Gastrocnemius medialis (tissue), 4 donors: ENCODE measurements around the gene GLI3. TPM values are rescaled to one million over a fixed set of nuclear protein-coding genes. Genes with fewer than 3 reads are reported as not detected.

ENCODE experiments used
- ATAC-seq, 2 donors: fragments of 150-250 bp; one replicate each; pipeline ENCODE4 v1.9.1; 2016
- DNase-seq, 2 donors: peaks; one replicate each; pipeline ENCODE4 v3.0.0-alpha.2; 2019
- H3K27ac ChIP-seq, 4 donors: fragments of 200-600 bp; sonication (generic); 1 replicate in 1 of 4; 2 replicates in 3 of 4; pipeline ENCODE4 v1.5.1; 2016 to 2018; ENCODE audit warnings: mild to moderate bottlenecking in 2 of 4, moderate library complexity in 1 of 4
- H3K27me3 ChIP-seq, 3 donors: fragments of 200-600 bp; sonication (generic) in 2 of 3; 1 replicate in 1 of 3; 2 replicates in 2 of 3; pipeline versions ENCODE4 v1.5.1 to v1.6.0; 2016 to 2019; ENCODE audit warnings: mild to moderate bottlenecking in 1 of 3, moderate library complexity in 1 of 3
- H3K36me3 ChIP-seq, 2 donors: fragments of 200-600 bp; sonication (generic) in 1 of 2; one replicate each; pipeline ENCODE4 v1.5.1; 2017 to 2018
- H3K4me1 ChIP-seq, 2 donors: fragments of 200-600 bp; sonication (generic) in 1 of 2; one replicate each; pipeline ENCODE4 v1.5.1; 2016 to 2017; ENCODE audit warnings: mild to moderate bottlenecking in 2 of 2
- H3K4me3 ChIP-seq, 4 donors: fragments of 200-600 bp; sonication (generic) in 3 of 4; 1 replicate in 1 of 4; 2 replicates in 3 of 4; pipeline ENCODE4 v1.5.1; 2016 to 2019; ENCODE audit warnings: mild to moderate bottlenecking in 2 of 4
- H3K9me3 ChIP-seq, 3 donors: fragments of 200-600 bp; sonication (generic) in 2 of 3; 1 replicate in 1 of 3; 2 replicates in 2 of 3; pipeline ENCODE4 v1.5.1; 2016 to 2019
- POLR2A ChIP-seq, 2 donors: fragments of 450-650 bp; IDR thresholded peaks; one replicate each; pipeline ENCODE4 v1.6.1; 2017; ENCODE audit warnings: antibody characterized with exemption in 2 of 2, mild to moderate bottlenecking in 2 of 2, moderate library complexity in 2 of 2
- in situ Hi-C, 4 donors: fragments of 200-750 bp; cut with MboI; loops; one replicate each; pipeline versions ENCODE4 v1.15.0 to v1.8.0; 2017; ENCODE audit warnings: low sequenced_read_pairs in 4 of 4
- intact Hi-C: fragments of 100-400 bp; cut with DNase I; formaldehyde crosslinking; loops from one replicate; pipeline ENCODE4 v1.15.1; 2023; ENCODE audit warnings: low total_unique reads
- total RNA-seq, 4 donors: library from RNA; depleted of rRNA; stranded (reverse); fragments of >200 nt; gene quantifications; one replicate each; pipeline versions ENCODE4 v1.1.0 to v1.2.3, GENCODE V29; 2016
- TF ChIP-seq, protein P1 (sequence below), 5 experiments: fragments of 450-650 bp in 3 of 5; fragments of 200-600 bp in 2 of 5; sonication (generic) in 2 of 5; IDR thresholded peaks in 4 of 5; conservative IDR thresholded peaks in 1 of 5; 1 replicate in 4 of 5; 2 replicates in 1 of 5; pipeline ENCODE4 v1.5.1; 2016 to 2019; ENCODE audit warnings: antibody characterized with exemption in 5 of 5, mild to moderate bottlenecking in 3 of 5, moderate library complexity in 3 of 5

The GLI3 gene
- total RNA-seq, 4 donors from 2014 or later = 0.46 to 1.6 (median 0.81) TPM

DNA sequence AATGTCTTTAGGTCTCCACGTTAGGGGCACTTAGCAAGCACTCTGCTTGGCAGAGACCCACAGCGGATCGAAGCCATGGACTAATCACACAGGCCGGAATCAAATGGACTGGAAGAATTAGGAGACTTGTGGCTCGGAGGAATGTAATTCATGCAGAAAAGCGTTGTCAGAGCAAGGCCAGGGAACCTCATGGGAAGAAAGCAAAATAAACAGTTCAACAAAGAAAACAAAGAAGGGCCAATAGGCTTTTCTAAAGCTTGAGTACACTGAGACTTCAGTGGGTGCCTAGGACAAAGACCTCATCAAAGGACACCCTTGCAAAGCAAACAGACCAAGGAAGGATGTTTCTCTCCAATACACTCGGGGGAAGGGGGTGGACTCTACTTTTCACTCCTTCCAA, 171.1 kb downstream of the GLI3 start:
- H3K27me3 ChIP-seq = no peaks in the 10 kb centered on the region
- no peaks in the 10 kb centered on the region for H3K9me3 ChIP-seq
- no peak overlapping the region for H3K4me3 ChIP-seq
- intact Hi-C loops (no loop called here), in situ Hi-C loops (no loop called here)
- H3K27ac ChIP-seq = no peak overlapping the region
- no peaks in the 10 kb centered on the region for H3K4me1 ChIP-seq
- DNase-seq (no peak), ATAC-seq (no peak)
- TF ChIP-seq POLR2A (IDR thresholded peaks at IDR 0.05) = no peak
- TF ChIP-seq, protein P1, sequence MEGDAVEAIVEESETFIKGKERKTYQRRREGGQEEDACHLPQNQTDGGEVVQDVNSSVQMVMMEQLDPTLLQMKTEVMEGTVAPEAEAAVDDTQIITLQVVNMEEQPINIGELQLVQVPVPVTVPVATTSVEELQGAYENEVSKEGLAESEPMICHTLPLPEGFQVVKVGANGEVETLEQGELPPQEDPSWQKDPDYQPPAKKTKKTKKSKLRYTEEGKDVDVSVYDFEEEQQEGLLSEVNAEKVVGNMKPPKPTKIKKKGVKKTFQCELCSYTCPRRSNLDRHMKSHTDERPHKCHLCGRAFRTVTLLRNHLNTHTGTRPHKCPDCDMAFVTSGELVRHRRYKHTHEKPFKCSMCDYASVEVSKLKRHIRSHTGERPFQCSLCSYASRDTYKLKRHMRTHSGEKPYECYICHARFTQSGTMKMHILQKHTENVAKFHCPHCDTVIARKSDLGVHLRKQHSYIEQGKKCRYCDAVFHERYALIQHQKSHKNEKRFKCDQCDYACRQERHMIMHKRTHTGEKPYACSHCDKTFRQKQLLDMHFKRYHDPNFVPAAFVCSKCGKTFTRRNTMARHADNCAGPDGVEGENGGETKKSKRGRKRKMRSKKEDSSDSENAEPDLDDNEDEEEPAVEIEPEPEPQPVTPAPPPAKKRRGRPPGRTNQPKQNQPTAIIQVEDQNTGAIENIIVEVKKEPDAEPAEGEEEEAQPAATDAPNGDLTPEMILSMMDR (IDR thresholded peaks at IDR 0.05 in 4 of 5, conservative IDR thresholded peaks at IDR 0.05 in 1 of 5) = no peak
- no peaks in the 10 kb centered on the region for H3K36me3 ChIP-seq

DNA sequence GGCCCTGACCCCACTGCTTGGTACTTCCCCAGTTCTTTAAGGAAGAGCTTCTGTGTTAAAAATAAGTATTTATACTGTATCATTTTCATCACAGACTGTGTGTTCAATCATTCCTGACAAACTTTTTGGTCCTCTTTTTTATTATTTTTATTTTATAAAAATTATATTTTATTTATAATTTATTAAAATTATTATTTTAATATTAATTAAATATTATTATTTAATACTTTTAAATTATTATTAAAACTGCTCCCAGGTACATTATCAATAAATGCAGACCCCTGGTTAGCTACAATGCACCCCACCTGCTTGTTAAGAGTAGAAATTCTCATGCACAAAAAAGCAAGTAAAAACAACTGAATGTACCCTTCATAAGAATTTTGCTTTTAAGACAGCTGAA, 172.0 kb downstream of the GLI3 start:
- intact Hi-C loops (no loop called here), in situ Hi-C loops (no loop called here)
- H3K36me3 ChIP-seq = no peaks in the 10 kb centered on the region
- TF ChIP-seq POLR2A (IDR thresholded peaks at IDR 0.05) = no peak
- TF ChIP-seq, protein P1 (IDR thresholded peaks at IDR 0.05 in 4 of 5, conservative IDR thresholded peaks at IDR 0.05 in 1 of 5) = no peak
- H3K27ac ChIP-seq = no peak overlapping the region
- no peaks in the 10 kb centered on the region for H3K9me3 ChIP-seq
- no peaks in the 10 kb centered on the region for H3K27me3 ChIP-seq
- no peak for DNase-seq
- no peak for ATAC-seq
- no peaks in the 10 kb centered on the region for H3K4me1 ChIP-seq
- H3K4me3 ChIP-seq = no peak overlapping the region

DNA sequence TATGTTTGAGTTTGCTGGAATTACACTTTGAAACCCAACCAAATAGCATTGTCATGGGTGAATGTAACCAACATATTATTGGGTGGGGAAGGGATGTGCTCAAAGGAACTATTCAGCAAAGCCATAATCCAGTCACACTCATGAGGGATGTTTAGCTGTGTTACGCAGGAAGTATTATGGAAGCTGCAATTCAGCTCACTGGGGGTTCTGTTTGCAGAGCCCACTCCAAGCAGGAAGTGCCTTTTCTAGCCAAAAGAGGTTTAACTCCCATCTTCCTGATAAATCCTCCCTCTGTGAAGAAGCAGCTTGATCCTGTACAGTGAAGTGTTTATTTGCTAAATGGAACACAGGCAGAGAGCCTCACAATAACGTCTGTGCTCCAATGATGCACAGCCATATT, 172.5 kb downstream of the GLI3 start:
- no peak overlapping the region for H3K27ac ChIP-seq
- H3K27me3 ChIP-seq = no peaks in the 10 kb centered on the region
- in situ Hi-C loops = no loop called here
- no peak overlapping the region for H3K4me3 ChIP-seq
- H3K36me3 ChIP-seq = no peaks in the 10 kb centered on the region
- intact Hi-C loops = no loop called here
- no peak for TF ChIP-seq POLR2A (IDR thresholded peaks at IDR 0.05)
- TF ChIP-seq, protein P1 (IDR thresholded peaks at IDR 0.05 in 4 of 5, conservative IDR thresholded peaks at IDR 0.05 in 1 of 5) = no peak
- H3K9me3 ChIP-seq = no peaks in the 10 kb centered on the region
- DNase-seq = no peak
- no peak for ATAC-seq
- no peaks in the 10 kb centered on the region for H3K4me1 ChIP-seq

DNA sequence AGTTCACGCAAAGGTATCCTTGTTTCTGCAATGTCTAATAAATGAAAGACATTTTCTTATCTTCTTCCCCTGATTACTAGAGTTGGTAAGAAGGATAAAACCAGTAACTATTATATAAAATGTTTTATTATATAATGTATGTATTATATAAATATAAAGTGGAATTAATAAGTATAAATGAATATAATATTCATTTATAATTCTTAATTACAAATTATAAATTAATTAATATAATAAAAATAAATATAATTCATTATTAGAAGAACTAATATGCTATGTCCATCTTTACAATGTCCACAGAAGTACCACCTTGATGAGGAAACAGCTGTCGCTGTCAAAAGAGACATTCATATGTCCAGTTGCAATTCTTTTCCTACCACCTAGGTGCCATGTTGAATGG, 177.7 kb downstream of the GLI3 start:
- no peak for DNase-seq
- intact Hi-C loops = no loop called here

GRCh38 chr7:42057331-42057730, 179.7 kb downstream of the GLI3 start:
- ATAC-seq (no peak), DNase-seq (no peak)
- Histone ChIP-seq H3K27me3 (no peaks in the 10 kb centered on the region), H3K4me3 (no peak overlapping the region), H3K27ac (no peak overlapping the region), H3K4me1 (no peaks in the 10 kb centered on the region), H3K36me3 (no peaks in the 10 kb centered on the region), H3K9me3 (no peaks in the 10 kb centered on the region)
- in situ Hi-C loops (no loop called here), intact Hi-C loops (no loop called here)
- TF ChIP-seq, protein P1 (IDR thresholded peaks at IDR 0.05 in 4 of 5, conservative IDR thresholded peaks at IDR 0.05 in 1 of 5) = no peak
- no peak for TF ChIP-seq POLR2A (IDR thresholded peaks at IDR 0.05)

More for the DNA sequence above, 177.7 kb downstream of the GLI3 start:
- Histone ChIP-seq H3K4me3 (no peak overlapping the region), H3K36me3 (no peaks in the 10 kb centered on the region), H3K27me3 (no peaks in the 10 kb centered on the region), H3K27ac (no peak overlapping the region), H3K9me3 (no peaks in the 10 kb centered on the region), H3K4me1 (no peaks in the 10 kb centered on the region)
- ATAC-seq = no peak
- in situ Hi-C loops = no loop called here
- TF ChIP-seq, protein P1 (IDR thresholded peaks at IDR 0.05 in 4 of 5, conservative IDR thresholded peaks at IDR 0.05 in 1 of 5) = no peak
- TF ChIP-seq POLR2A (IDR thresholded peaks at IDR 0.05) = no peak
